ENCODE data around the gene CCDC152. TPM values are rescaled to one million over a fixed set of nuclear protein-coding genes. Genes with fewer than 3 reads are reported as not detected.

The CCDC152 gene
- total RNA-seq, 1 donor from 2014 or later: not detected

DNA sequence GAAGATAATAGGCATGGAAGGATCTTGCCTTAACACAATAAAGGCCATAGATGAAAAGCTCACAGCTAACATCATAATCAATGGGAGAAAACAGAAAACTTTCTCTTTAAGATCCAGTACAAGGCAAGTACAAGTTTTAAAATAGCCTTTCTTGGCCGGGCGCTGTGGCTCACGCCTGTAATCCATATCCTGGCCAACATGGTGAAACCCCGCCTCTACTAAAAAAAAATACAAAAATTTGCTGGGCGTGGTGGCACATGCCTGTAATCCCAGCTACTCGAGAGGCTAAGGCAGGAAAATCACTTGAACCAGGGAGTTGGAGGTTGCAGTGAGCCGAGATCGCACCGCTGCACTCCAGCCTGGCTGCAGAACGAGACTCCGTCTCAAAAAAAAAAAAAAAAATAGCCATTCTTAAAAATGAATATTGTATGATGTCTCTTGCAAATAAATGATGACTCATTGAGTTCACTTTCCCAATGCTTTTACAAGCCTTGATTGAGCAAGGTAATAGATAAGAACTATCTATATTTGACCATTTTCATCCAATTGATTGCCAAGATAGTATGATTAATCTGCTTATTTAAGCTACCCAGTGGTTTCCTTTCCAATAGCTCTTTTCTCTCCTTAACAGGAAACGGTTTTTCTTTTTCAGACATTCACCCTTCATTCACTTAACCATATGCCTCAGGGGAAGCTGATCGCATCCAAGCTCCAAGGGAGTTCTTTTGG, 15.8 kb downstream of the CCDC152 start:
- no peaks in the 10 kb centered on the region for H3K27me3 ChIP-seq
- intact Hi-C loops (cut with DNase I): no loop called here
- DNase-seq (ENCODE audit: extremely low spot score in 2 of 2): no peak
- H3K4me3 ChIP-seq: no peak overlapping the region
- H3K4me1 ChIP-seq: no peaks in the 10 kb centered on the region
- H3K9me3 ChIP-seq: no peaks in the 10 kb centered on the region
- TF ChIP-seq POLR2A (IDR thresholded peaks at IDR 0.05) (no peak), POLR2AphosphoS5 (IDR thresholded peaks at IDR 0.05; ENCODE audit: insufficient read depth in 1 of 2, low read depth in 1 of 2) (no peak)
- TF ChIP-seq, protein P1, sequence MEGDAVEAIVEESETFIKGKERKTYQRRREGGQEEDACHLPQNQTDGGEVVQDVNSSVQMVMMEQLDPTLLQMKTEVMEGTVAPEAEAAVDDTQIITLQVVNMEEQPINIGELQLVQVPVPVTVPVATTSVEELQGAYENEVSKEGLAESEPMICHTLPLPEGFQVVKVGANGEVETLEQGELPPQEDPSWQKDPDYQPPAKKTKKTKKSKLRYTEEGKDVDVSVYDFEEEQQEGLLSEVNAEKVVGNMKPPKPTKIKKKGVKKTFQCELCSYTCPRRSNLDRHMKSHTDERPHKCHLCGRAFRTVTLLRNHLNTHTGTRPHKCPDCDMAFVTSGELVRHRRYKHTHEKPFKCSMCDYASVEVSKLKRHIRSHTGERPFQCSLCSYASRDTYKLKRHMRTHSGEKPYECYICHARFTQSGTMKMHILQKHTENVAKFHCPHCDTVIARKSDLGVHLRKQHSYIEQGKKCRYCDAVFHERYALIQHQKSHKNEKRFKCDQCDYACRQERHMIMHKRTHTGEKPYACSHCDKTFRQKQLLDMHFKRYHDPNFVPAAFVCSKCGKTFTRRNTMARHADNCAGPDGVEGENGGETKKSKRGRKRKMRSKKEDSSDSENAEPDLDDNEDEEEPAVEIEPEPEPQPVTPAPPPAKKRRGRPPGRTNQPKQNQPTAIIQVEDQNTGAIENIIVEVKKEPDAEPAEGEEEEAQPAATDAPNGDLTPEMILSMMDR (IDR thresholded peaks at IDR 0.05): no peak
- H3K27ac ChIP-seq: no peak overlapping the region
- no peaks in the 10 kb centered on the region for H3K36me3 ChIP-seq

DNA sequence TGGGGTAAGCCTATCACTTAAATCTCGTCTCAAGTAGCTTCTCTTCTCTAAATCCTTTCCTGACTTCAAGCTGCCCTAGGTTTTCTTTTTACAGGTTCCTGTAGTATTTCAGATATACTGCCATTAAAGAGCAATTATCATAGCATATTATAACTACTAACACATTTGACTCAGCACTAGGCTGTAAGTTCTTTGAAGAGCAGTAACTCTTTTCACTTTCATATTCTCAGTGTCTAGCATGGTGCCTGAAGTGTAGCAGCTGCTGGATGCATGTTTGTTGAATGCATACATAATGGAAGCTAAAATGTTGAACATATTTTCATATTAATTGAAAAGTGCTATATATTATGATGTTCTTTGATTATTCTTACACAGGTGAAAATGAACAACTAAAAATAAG, 22.5 kb downstream of the CCDC152 start:
- Histone ChIP-seq H3K27ac (no peak overlapping the region), H3K36me3 (no peaks in the 10 kb centered on the region), H3K27me3 (no peaks in the 10 kb centered on the region), H3K4me1 (no peaks in the 10 kb centered on the region), H3K4me3 (no peak overlapping the region), H3K9me3 (no peaks in the 10 kb centered on the region)
- intact Hi-C loops (cut with DNase I): no loop called here
- TF ChIP-seq POLR2A (IDR thresholded peaks at IDR 0.05) (no peak), POLR2AphosphoS5 (IDR thresholded peaks at IDR 0.05; ENCODE audit: insufficient read depth in 1 of 2, low read depth in 1 of 2) (no peak)
- TF ChIP-seq, protein P1 (IDR thresholded peaks at IDR 0.05): no peak
- no peak for DNase-seq (ENCODE audit: extremely low spot score in 2 of 2)

DNA sequence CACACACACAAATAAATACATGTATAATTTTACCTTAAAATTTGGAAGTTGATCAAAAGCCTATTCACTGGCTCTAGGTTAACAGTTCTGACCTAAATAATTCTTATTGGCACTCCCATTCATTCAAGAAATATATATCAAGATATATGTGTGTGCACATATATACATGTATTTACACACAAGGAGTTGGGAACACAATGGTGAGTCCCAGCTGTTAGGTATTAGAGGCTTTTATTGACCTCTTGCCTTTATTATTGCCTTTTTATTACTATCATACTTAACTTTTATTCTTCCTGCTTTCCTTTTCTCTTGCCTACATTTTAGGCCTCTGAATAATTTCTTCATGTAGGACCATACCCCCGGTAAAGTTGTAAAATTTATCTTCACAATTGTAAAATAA, 25.0 kb downstream of the CCDC152 start:
- H3K27me3 ChIP-seq: no peaks in the 10 kb centered on the region
- H3K9me3 ChIP-seq: no peaks in the 10 kb centered on the region
- intact Hi-C loops (cut with DNase I): no loop called here
- no peak overlapping the region for H3K4me3 ChIP-seq
- no peak overlapping the region for H3K27ac ChIP-seq
- H3K4me1 ChIP-seq: no peaks in the 10 kb centered on the region
- no peak for DNase-seq (ENCODE audit: extremely low spot score in 2 of 2)
- TF ChIP-seq POLR2A (IDR thresholded peaks at IDR 0.05): no peak
- TF ChIP-seq, protein P1 (IDR thresholded peaks at IDR 0.05): no peak
- TF ChIP-seq POLR2AphosphoS5 (IDR thresholded peaks at IDR 0.05; ENCODE audit: insufficient read depth in 1 of 2, low read depth in 1 of 2): no peak
- no peaks in the 10 kb centered on the region for H3K36me3 ChIP-seq

DNA sequence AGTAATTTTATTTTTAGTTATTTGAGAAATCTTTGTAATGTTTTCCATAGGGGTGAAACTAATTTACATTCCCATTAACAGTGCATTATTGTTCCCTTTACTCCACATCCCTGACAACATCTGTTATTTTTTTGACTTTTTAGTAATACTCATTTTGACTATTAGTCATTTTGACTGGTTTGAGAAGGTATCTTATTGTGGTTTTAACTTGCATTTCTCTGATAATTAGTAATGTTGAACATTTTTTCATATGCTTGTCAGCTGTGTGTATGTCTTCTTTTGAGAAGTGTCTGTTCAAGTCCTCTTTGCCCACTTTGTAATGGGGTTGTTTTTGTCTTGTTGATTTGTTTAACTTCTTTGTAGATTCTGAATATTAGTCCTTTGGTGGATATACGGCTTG, 27.5 kb downstream of the CCDC152 start:
- Histone ChIP-seq H3K27ac (no peak overlapping the region), H3K36me3 (no peaks in the 10 kb centered on the region), H3K4me3 (no peak overlapping the region), H3K9me3 (peaks cover 10% of the 10 kb centered on the region), H3K27me3 (no peaks in the 10 kb centered on the region), H3K4me1 (no peaks in the 10 kb centered on the region)
- intact Hi-C loops (cut with DNase I): no loop called here
- TF ChIP-seq POLR2A (IDR thresholded peaks at IDR 0.05) (no peak), POLR2AphosphoS5 (IDR thresholded peaks at IDR 0.05; ENCODE audit: insufficient read depth in 1 of 2, low read depth in 1 of 2) (no peak)
- TF ChIP-seq, protein P1 (IDR thresholded peaks at IDR 0.05): no peak
- no peak for DNase-seq (ENCODE audit: extremely low spot score in 2 of 2)

DNA sequence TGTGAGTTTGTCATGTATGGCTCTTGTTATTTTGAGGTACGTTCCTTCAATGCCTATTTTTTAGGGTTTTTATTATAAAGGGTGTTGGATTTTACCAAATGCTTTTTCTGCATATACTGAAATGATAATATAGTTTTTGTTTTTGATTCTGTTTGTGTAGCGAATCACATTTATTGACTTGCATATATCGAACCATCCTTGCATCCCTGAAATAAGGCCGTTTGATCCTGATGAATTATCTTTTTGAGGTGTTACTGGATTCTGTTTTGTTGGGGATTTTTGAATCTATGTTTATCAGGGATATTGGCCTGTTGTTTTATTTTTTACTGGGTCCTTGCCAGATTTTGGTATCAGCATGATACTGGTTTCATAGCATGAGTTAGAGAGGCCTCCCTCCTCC, 29.1 kb downstream of the CCDC152 start:
- Histone ChIP-seq H3K4me3 (no peak overlapping the region), H3K36me3 (no peaks in the 10 kb centered on the region), H3K27me3 (no peaks in the 10 kb centered on the region), H3K4me1 (no peaks in the 10 kb centered on the region), H3K27ac (no peak overlapping the region), H3K9me3 (peaks cover 10% of the 10 kb centered on the region)
- intact Hi-C loops (cut with DNase I): no loop called here
- no peak for DNase-seq (ENCODE audit: extremely low spot score in 2 of 2)
- no peak for TF ChIP-seq POLR2AphosphoS5 (IDR thresholded peaks at IDR 0.05; ENCODE audit: insufficient read depth in 1 of 2, low read depth in 1 of 2)
- TF ChIP-seq, protein P1 (IDR thresholded peaks at IDR 0.05): no peak
- no peak for TF ChIP-seq POLR2A (IDR thresholded peaks at IDR 0.05)

Data from vagina (tissue), 2 donors.